Activated CD8-positive, alpha-beta T cell treated with anti-CD3 and anti-CD28 coated beads for 36 hours (primary cell): ENCODE results near the gene BCLAF1. TPM values are rescaled to one million over a fixed set of nuclear protein-coding genes. Genes with fewer than 3 reads are reported as not detected.
"Not testable (repeated sequence)": the region's sequence is repeated elsewhere in the genome, so short reads cannot be mapped to it uniquely, and the experiment has no call there.

ENCODE experiments used
- ATAC-seq: fragments of 200-7000 bp; cut with Tn5 transposase; one replicate; pipeline ENCODE4 v1.10.0; 2021; ENCODE audit warnings: mild to moderate bottlenecking, moderate library complexity
- CTCF ChIA-PET: fragments of 350-600 bp; sonication (Branson Sonifier 250); formaldehyde crosslinking; loops from one replicate; lab custom pipeline; 2021; ENCODE audit warnings: antibody characterized with exemption; lab: Charles Lee
- POLR2A ChIA-PET: fragments of 350-600 bp; sonication (Branson Sonifier 250); formaldehyde crosslinking; loops from one replicate; lab custom pipeline; 2021; ENCODE audit warnings: antibody characterized with exemption; lab: Charles Lee
- DNase-seq: peaks from one replicate; pipeline ENCODE4 v3.0.0-alpha.2; 2020
- H3K27ac Mint-ChIP-seq: one replicate; pipeline ENCODE4 v1.8.0; 2021; ENCODE audit warnings: mild to moderate bottlenecking, mixed read lengths
- H3K27me3 Mint-ChIP-seq: one replicate; pipeline ENCODE4 v1.8.0; 2021; ENCODE audit warnings: mixed read lengths
- H3K36me3 Mint-ChIP-seq: one replicate; pipeline ENCODE4 v1.8.0; 2021; ENCODE audit warnings: low read depth, mixed read lengths
- H3K4me1 Mint-ChIP-seq: one replicate; pipeline ENCODE4 v1.8.0; 2021; ENCODE audit warnings: low read depth, mixed read lengths
- H3K4me3 Mint-ChIP-seq: one replicate; pipeline ENCODE4 v1.8.0; 2021; ENCODE audit warnings: mild to moderate bottlenecking, moderate library complexity, mixed read lengths
- H3K9me3 Mint-ChIP-seq: one replicate; pipeline ENCODE4 v1.8.0; 2021; ENCODE audit warnings: mixed read lengths
- CTCF ChIP-seq: fragments of 200-600 bp; IDR thresholded peaks from one replicate; pipeline ENCODE4 v1.8.0; 2022; ENCODE audit warnings: antibody characterized with exemption, mild to moderate bottlenecking
- intact Hi-C: fragments of 100-400 bp; cut with micrococcal nuclease; formaldehyde crosslinking; loops from one replicate; pipeline ENCODE4 v1.10.0; 2022
- total RNA-seq, 2 experiments: library from RNA; stranded (reverse); gene quantifications; one replicate each; pipeline ENCODE4 v1.2.3, GENCODE V29; 2021

BCLAF1 gene
- total RNA-seq, 2 experiments from 2014 or later: 128 to 137 TPM

- Mint-ChIP-seq H3K4me1 (no peaks in the 10 kb centered on the region), H3K27me3 (peaks cover 2% of the 10 kb centered on the region), H3K36me3 (no peaks in the 10 kb centered on the region), H3K27ac (no peak overlapping the region), H3K9me3 (no peaks in the 10 kb centered on the region), H3K4me3 (no peak overlapping the region)
- DNase-seq (no peak), ATAC-seq (no peak)
- POLR2A ChIA-PET: no interaction called here
- intact Hi-C loops: loop anchor here (10.0 kb wide), 1 partner anchor 48 kb away; no protein-coding TSS in a partner anchor
- TF ChIP-seq CTCF: no peak
- CTCF ChIA-PET: interaction anchor here (1.3 kb wide), 1 partner anchor 234 kb away, joined by 3 read pairs; no protein-coding TSS in a partner anchor
These were observed 23.3 kb upstream of the BCLAF1 start for GRCh38 chr6:136312975-136313374.

- ChIA-PET POLR2A (no interaction called here), CTCF (no interaction called here)
- Mint-ChIP-seq H3K27ac (no peak overlapping the region), H3K9me3 (no peaks in the 10 kb centered on the region), H3K4me3 (no peak overlapping the region), H3K36me3 (no peaks in the 10 kb centered on the region), H3K27me3 (peaks cover 2% of the 10 kb centered on the region), H3K4me1 (no peaks in the 10 kb centered on the region)
- no peak for ATAC-seq
- intact Hi-C loops: loop anchor here (10.0 kb wide), 1 partner anchor 45 kb away; no protein-coding TSS in a partner anchor
- peak; percentile 35 for TF ChIP-seq CTCF
- no peak for DNase-seq
These were observed 20.2 kb upstream of the BCLAF1 start for GRCh38 chr6:136309729-136310311.

- POLR2A ChIA-PET: no interaction called here
- intact Hi-C loops: no loop called here
These were observed 19.5 kb upstream of the BCLAF1 start for GRCh38 chr6:136309171-136309570.

GRCh38 chr6:136308469-136308868, 18.8 kb upstream of the BCLAF1 start:
- H3K27ac Mint-ChIP-seq, DNase-seq, POLR2A ChIA-PET, H3K36me3 Mint-ChIP-seq, ATAC-seq, H3K27me3 Mint-ChIP-seq, H3K9me3 Mint-ChIP-seq, H3K4me1 Mint-ChIP-seq, intact Hi-C loops, H3K4me3 Mint-ChIP-seq: not testable (repeated sequence)
- CTCF ChIA-PET: interaction anchor here (1.0 to 3.1 kb wide), 3 partner anchors 9 to 239 kb away, joined by 3 to 11 read pairs (median 5); no protein-coding TSS in a partner anchor

More at GRCh38 chr6:136309171-136309570, 19.5 kb upstream of the BCLAF1 start:
- no peaks in the 10 kb centered on the region for H3K4me1 Mint-ChIP-seq
- CTCF ChIA-PET: interaction anchor here (1.0 kb wide), 1 partner anchor 238 kb away, joined by 3 read pairs; no protein-coding TSS in a partner anchor
- ATAC-seq (no peak), DNase-seq (no peak)
- H3K9me3 Mint-ChIP-seq: no peaks in the 10 kb centered on the region
- no peak overlapping the region for H3K4me3 Mint-ChIP-seq
- TF ChIP-seq CTCF: no peak
- H3K36me3 Mint-ChIP-seq: no peaks in the 10 kb centered on the region
- no peak overlapping the region for H3K27ac Mint-ChIP-seq
- peaks cover 2% of the 10 kb centered on the region for H3K27me3 Mint-ChIP-seq

GRCh38 chr6:136307351-136307750, 17.7 kb upstream of the BCLAF1 start:
- Mint-ChIP-seq H3K4me1 (no peaks in the 10 kb centered on the region), H3K36me3 (no peaks in the 10 kb centered on the region), H3K4me3 (no peak overlapping the region), H3K9me3 (peaks cover 2% of the 10 kb centered on the region), H3K27ac (no peak overlapping the region), H3K27me3 (peaks cover 3% of the 10 kb centered on the region)
- POLR2A ChIA-PET: interaction anchor here (0.8 kb wide), 1 partner anchor 57 kb away, joined by 3 read pairs; no protein-coding TSS in a partner anchor
- ATAC-seq (no peak), DNase-seq (no peak)
- no peak for TF ChIP-seq CTCF
- CTCF ChIA-PET: interaction anchor here (1.8 to 3.1 kb wide), 2 partner anchors 10 to 19 kb away, joined by 5 to 11 read pairs; no protein-coding TSS in a partner anchor
- intact Hi-C loops: no loop called here
